IMR-90 (cell line): ENCODE measurements around the gene STAC. TPM values are rescaled to one million over a fixed set of nuclear protein-coding genes. Genes with fewer than 3 reads are reported as not detected.

Experiments used
- ATAC-seq: fragments of 200-7000 bp; cut with Tn5 transposase; 2 replicates; pipeline ENCODE4 v1.9.1; 2020; ENCODE audit warnings: low read depth, mild to moderate bottlenecking, moderate library complexity
- Bru-seq: library from RNA; stranded (reverse); fragments of 400-500 nt; gene quantifications from one replicate; lab custom pipeline; 2021; lab: Mats Ljungman, UMichigan
- BruChase-seq, 2 experiments: library from RNA; stranded (reverse); fragments of 400-500 nt; gene quantifications; one replicate each; lab custom pipeline; 2021; lab: Mats Ljungman, UMichigan
- BruUV-seq: library from RNA; stranded (reverse); fragments of 400-500 nt; replicated peaks from 2 replicates; lab custom pipeline; 2021; lab: Mats Ljungman, UMichigan
- CTCF ChIA-PET: fragments of 300-600 bp; formaldehyde crosslinking; extraction: SDS; loops from one replicate; lab custom pipeline; 2021; ENCODE audit warnings: antibody characterized with exemption; lab: Yijun Ruan, JAX
- POLR2A ChIA-PET: fragments of 300-600 bp; sonication (Branson Sonifier 250); formaldehyde crosslinking; loops from one replicate; lab custom pipeline; 2022; ENCODE audit warnings: antibody characterized with exemption; ENCODE audit not compliant: unreplicated experiment; lab: Charles Lee
- DNase-seq: peaks from one replicate; pipeline ENCODE4 v3.0.0; 2013
- H2AFZ ChIP-seq: replicated peaks from 2 replicates; pipeline ENCODE3; 2013; ENCODE audit warnings: low read length, mild to moderate bottlenecking; ENCODE audit not compliant: poor library complexity
- H2AK5ac ChIP-seq: 2 replicates; pipeline ENCODE4 v1.6.1; 2013; ENCODE audit warnings: low read depth, low read length, inconsistent platforms
- H2AK9ac ChIP-seq: replicated peaks from 2 replicates; pipeline ENCODE3; 2013; ENCODE audit warnings: mild to moderate bottlenecking, low read depth, low read length, moderate library complexity; ENCODE audit not compliant: poor library complexity
- H2BK120ac ChIP-seq: 2 replicates; pipeline ENCODE4 v1.6.1; 2013; ENCODE audit warnings: low read depth, low read length, inconsistent platforms
- H2BK15ac ChIP-seq: 3 replicates; pipeline ENCODE4 v1.6.1; 2013; ENCODE audit warnings: low read depth, low read length, inconsistent platforms
- H2BK20ac ChIP-seq: 2 replicates; pipeline ENCODE4 v1.6.1; 2013; ENCODE audit warnings: low read depth, mild to moderate bottlenecking, inconsistent platforms, low read length, moderate library complexity
- H2BK5ac ChIP-seq: 2 replicates; pipeline ENCODE4 v1.6.1; 2013; ENCODE audit warnings: mild to moderate bottlenecking, low read depth, low read length, inconsistent platforms; ENCODE audit not compliant: poor library complexity, severe bottlenecking
- H3K14ac ChIP-seq: replicated peaks from 2 replicates; pipeline ENCODE4 v1.6.1; 2013; ENCODE audit warnings: low read depth, low read length, inconsistent platforms
- H3K18ac ChIP-seq: 2 replicates; pipeline ENCODE4 v1.6.1; 2013; ENCODE audit warnings: low read depth, low read length, control low read depth
- H3K23ac ChIP-seq: 2 replicates; pipeline ENCODE4 v1.6.1; 2013; ENCODE audit warnings: low read depth, low read length, inconsistent platforms
- H3K27ac ChIP-seq: 2 replicates; pipeline ENCODE4 v1.5.1; 2013; ENCODE audit warnings: mild to moderate bottlenecking, control low read depth, low read length; ENCODE audit not compliant: insufficient read depth
- H3K27me3 ChIP-seq: 2 replicates; pipeline ENCODE4 v1.6.1; 2013; ENCODE audit warnings: low read length; ENCODE audit not compliant: control insufficient read depth, insufficient read depth
- H3K36me3 ChIP-seq: 2 replicates; pipeline ENCODE4 v1.6.1; 2013; ENCODE audit warnings: low read length, mixed read lengths; ENCODE audit not compliant: control insufficient read depth, insufficient read depth
- H3K4ac ChIP-seq: 2 replicates; pipeline ENCODE4 v1.6.1; 2013; ENCODE audit warnings: low read depth, low read length, inconsistent platforms
- H3K4me1 ChIP-seq: 2 replicates; pipeline ENCODE4 v1.6.1; 2013; ENCODE audit warnings: low read length, mixed read lengths; ENCODE audit not compliant: control insufficient read depth, insufficient read depth
- H3K4me2 ChIP-seq: 2 replicates; pipeline ENCODE4 v1.6.1; 2013; ENCODE audit warnings: low read depth, mild to moderate bottlenecking, control low read depth, low read length, moderate library complexity
- H3K4me3 ChIP-seq: 2 replicates; pipeline ENCODE4 v1.5.1; 2013; ENCODE audit warnings: low read depth, mild to moderate bottlenecking, control low read depth, low read length, moderate library complexity; ENCODE audit not compliant: insufficient read depth
- H3K56ac ChIP-seq: 2 replicates; pipeline ENCODE4 v1.6.1; 2013; ENCODE audit warnings: low read length, inconsistent platforms; ENCODE audit not compliant: insufficient read depth; ENCODE audit errors: extremely low read depth
- H3K79me1 ChIP-seq, 2 experiments: 2 replicates each; pipeline ENCODE4 v1.6.1; 2013; ENCODE audit warnings: low read length in 2 of 2, inconsistent platforms in 1 of 2, low read depth in 1 of 2
- H3K9ac ChIP-seq: 2 replicates; pipeline ENCODE4 v1.6.1; 2013; ENCODE audit warnings: low read depth, low read length, control low read depth
- H3K9me1 ChIP-seq: 2 replicates; pipeline ENCODE4 v1.6.1; 2013; ENCODE audit warnings: low read length, inconsistent platforms; ENCODE audit not compliant: insufficient read depth
- H3K9me3 ChIP-seq: 2 replicates; pipeline ENCODE4 v1.6.1; 2013; ENCODE audit warnings: low read length; ENCODE audit not compliant: control insufficient read depth, insufficient read depth
- H4K20me1 ChIP-seq: 2 replicates; pipeline ENCODE4 v1.6.1; 2013; ENCODE audit warnings: low read length, inconsistent platforms; ENCODE audit not compliant: insufficient read depth
- H4K5ac ChIP-seq: 2 replicates; pipeline ENCODE4 v1.6.1; 2013; ENCODE audit warnings: mild to moderate bottlenecking, low read depth, low read length, control low read depth
- H4K8ac ChIP-seq, 2 experiments: 2 replicates each; pipeline ENCODE4 v1.6.1; 2013; ENCODE audit warnings: low read depth in 2 of 2, low read length in 2 of 2, control low read depth in 1 of 2, inconsistent platforms in 1 of 2
- H4K91ac ChIP-seq: 2 replicates; pipeline ENCODE4 v1.6.1; 2013; ENCODE audit warnings: low read depth, low read length, inconsistent platforms; ENCODE audit not compliant: insufficient read depth
- BHLHE40 ChIP-seq: fragments of 150-350 bp; IDR thresholded peaks from 2 replicates; pipeline ENCODE4 v1.6.1; 2016; ENCODE audit warnings: mild to moderate bottlenecking, low read depth, low read length
- CEBPB ChIP-seq: IDR thresholded peaks from 2 replicates; pipeline ENCODE4 v1.6.1; 2012; ENCODE audit warnings: low read depth, low read length, improper control_type of control experiment
- CHD1 ChIP-seq: IDR thresholded peaks from 2 replicates; pipeline ENCODE4 v1.6.1; 2012; ENCODE audit warnings: low read depth, low read length, improper control_type of control experiment
- ELK1 ChIP-seq: fragments of 150-350 bp; IDR thresholded peaks from 2 replicates; pipeline ENCODE4 v1.6.1; 2016; ENCODE audit warnings: low read depth, mild to moderate bottlenecking, low read length, moderate library complexity, borderline replicate concordance
- MAFK ChIP-seq: IDR thresholded peaks from 2 replicates; pipeline ENCODE4 v1.6.1; 2012; ENCODE audit warnings: low read depth, low read length, improper control_type of control experiment
- MAZ ChIP-seq: IDR thresholded peaks from 2 replicates; pipeline ENCODE4 v1.6.1; 2012; ENCODE audit warnings: low read depth, mild to moderate bottlenecking, low read length, improper control_type of control experiment, moderate library complexity, borderline replicate concordance
- NFE2L2 ChIP-seq: fragments of 150-350 bp; IDR thresholded peaks from 2 replicates; pipeline ENCODE4 v1.6.1; 2016; ENCODE audit warnings: low read depth, mild to moderate bottlenecking, low read length
- POLR2A ChIP-seq: IDR thresholded peaks from 2 replicates; pipeline ENCODE4 v1.6.1; 2012; ENCODE audit warnings: mild to moderate bottlenecking, low read depth, low read length
- RCOR1 ChIP-seq: IDR thresholded peaks from 2 replicates; pipeline ENCODE4 v1.6.1; 2012; ENCODE audit warnings: mild to moderate bottlenecking, low read length, improper control_type of control experiment; ENCODE audit not compliant: insufficient replicate concordance
- RFX5 ChIP-seq: IDR thresholded peaks from 2 replicates; pipeline ENCODE4 v1.8.0; 2012; ENCODE audit warnings: low read depth, mild to moderate bottlenecking, low read length, moderate library complexity
- SMC3 ChIP-seq: fragments of 150-350 bp; IDR thresholded peaks from 2 replicates; pipeline ENCODE4 v1.6.1; 2016; ENCODE audit warnings: low read depth, mild to moderate bottlenecking, antibody characterized with exemption, low read length, moderate library complexity
- USF2 ChIP-seq: fragments of 150-350 bp; IDR thresholded peaks from 2 replicates; pipeline ENCODE4 v1.6.1; 2017; ENCODE audit warnings: mild to moderate bottlenecking, antibody characterized with exemption, low read length, low read depth
- WGBS, 2 experiments: methylation state at CpG; one replicate each; pipeline versions ENCODE4 v1.1.5 to v1.1.7; 2013; ENCODE audit warnings: missing lambda C conversion rate in 2 of 2; ENCODE audit not compliant: insufficient read length in 1 of 2; ENCODE audit errors: extremely low coverage in 2 of 2; 5-methylcytosine and 5-hydroxymethylcytosine counted together
- dilution Hi-C: fragments of 300-500 bp; cut with HindIII; formaldehyde crosslinking; loops from one replicate; pipeline ENCODE4 v1.14.3; 2018; ENCODE audit warnings: low sequenced_read_pairs; ENCODE audit not compliant: unreplicated experiment
- in situ Hi-C: fragments of 300-500 bp; cut with MboI; formaldehyde crosslinking; loops from 3 replicates; pipeline ENCODE4 v1.14.3; 2019; ENCODE audit warnings: low sequenced_read_pairs, inconsistent platforms, mixed read lengths
- intact Hi-C: fragments of 100-400 bp; cut with micrococcal nuclease; formaldehyde crosslinking; loops from 2 replicates; pipeline ENCODE4 v1.10.0; 2022
- long read RNA-seq: library from polyadenylated mRNA; unstranded; transcript quantifications from one replicate; pipeline ENCODE4 v2.0.0, GENCODE V29; 2021; ENCODE audit not compliant: unreplicated experiment
- polyA plus RNA-seq, 3 experiments: library from polyadenylated mRNA; depleted of rRNA; stranded (reverse); fragments of >200 nt; gene quantifications; 2 replicates each; pipeline ENCODE4 v1.2.3, GENCODE V29; 2012; ENCODE audit warnings: low replicate concordance in 1 of 3
- total RNA-seq: library from RNA; depleted of rRNA; stranded (reverse); fragments of >200 nt; gene quantifications from 2 replicates; pipeline ENCODE4 v1.2.3, GENCODE V29; 2012; rRNA removed
- TF ChIP-seq, protein P1 (sequence below): conservative IDR thresholded peaks from 2 replicates; pipeline ENCODE4 v1.5.1; 2012; ENCODE audit warnings: mild to moderate bottlenecking, low read depth, low read length, improper control_type of control experiment

Gene STAC
- 0.28 and 0.36 TPM in 2 replicates for total RNA-seq
- polyA plus RNA-seq (2012; rRNA removed) = 0.19 and 0.43 TPM in 2 replicates
- 0.11 and 0.16 TPM in 2 replicates for polyA plus RNA-seq (2012; cell fraction: cytosol; rRNA removed)
- polyA plus RNA-seq (2012; cell fraction: nucleus; rRNA removed; ENCODE audit: low replicate concordance) = 0.15 and 0.25 TPM in 2 replicates
- Bru-seq, nascent RNA = percentile 19 among the genes with signal in this experiment
- BruChase-seq, experiment 1, labeled RNA remaining after a 6-hour chase = percentile 12 among the genes with signal in this experiment
- BruChase-seq, experiment 2, labeled RNA remaining after a 2-hour chase = percentile 16 among the genes with signal in this experiment
- long read RNA-seq, partial matches to known transcripts = 0 of 2 reads
- long read RNA-seq, other reads (novel, unspliced or antisense) = 1 of 2 reads

DNA sequence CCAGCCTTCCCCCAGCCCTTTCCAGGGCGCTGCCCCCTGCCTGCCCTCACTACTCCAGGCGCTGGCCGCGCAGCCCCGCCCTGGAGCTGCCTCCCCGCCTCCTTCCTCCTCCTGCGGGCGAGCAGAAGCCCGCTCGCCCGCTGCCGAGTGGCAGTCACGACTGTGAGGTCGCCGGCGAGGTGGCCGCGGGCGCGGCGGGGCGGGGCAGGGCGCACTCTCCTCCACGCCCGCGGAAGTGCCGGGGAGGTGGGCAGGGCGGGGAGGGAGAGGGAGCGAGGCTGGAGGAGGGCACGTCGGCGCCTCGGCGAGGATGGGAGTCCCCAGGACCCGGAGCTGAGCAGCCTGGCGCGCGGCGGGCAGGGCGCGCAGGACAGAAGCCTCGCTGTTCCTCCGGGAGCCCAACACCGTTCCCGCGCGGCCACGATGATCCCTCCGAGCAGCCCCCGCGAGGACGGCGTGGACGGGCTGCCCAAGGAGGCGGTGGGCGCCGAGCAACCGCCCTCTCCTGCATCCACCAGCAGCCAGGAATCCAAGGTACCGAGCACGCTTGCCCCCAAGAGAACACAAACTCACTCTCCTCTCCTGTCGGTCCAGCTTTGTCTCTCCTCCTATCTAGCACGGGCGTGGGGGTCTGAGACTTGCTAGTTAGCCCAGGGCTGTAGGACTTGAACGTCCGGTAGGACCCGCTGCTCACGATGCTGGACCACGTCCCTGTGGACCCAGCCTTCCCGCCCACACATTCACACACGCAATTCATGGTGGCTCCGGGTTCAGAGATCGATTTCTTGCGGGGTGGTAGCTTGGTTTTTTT is at the start of gene STAC:
Gene STAC, plus strand, starts transcription at position 284 of the 811 bp plus-strand sequence. Its CDS starts 140 bp downstream, at position 424.
- Histone ChIP-seq H3K9ac (no peak within 1 kb of the TSS), H2AK5ac (no peak within 1 kb of the TSS), H3K18ac (no peak within 1 kb of the TSS), H3K79me1 (no peaks in the 10 kb centered on the region), H3K9me3 (peaks cover 2% of the 10 kb centered on the region; the same call in 1 of the 2 replicates), H4K5ac (no peak within 1 kb of the TSS), H3K14ac (no peak within 1 kb of the TSS), H3K9me1 (no peaks in the 10 kb centered on the region), H2AK9ac (no peak within 1 kb of the TSS), H3K4me1 (no peaks in the 10 kb centered on the region), H3K4ac (no peak within 1 kb of the TSS), H3K23ac (no peak within 1 kb of the TSS), H2BK5ac (no peak within 1 kb of the TSS), H4K8ac (no peak within 1 kb of the TSS), H4K20me1 (no peaks in the 10 kb centered on the region), H2BK120ac (no peak within 1 kb of the TSS), H2AFZ (peak within 1 kb of the TSS; percentile 74), H4K91ac (no peak within 1 kb of the TSS), H3K27me3 (no peaks in the 10 kb centered on the region), H3K56ac (no peak within 1 kb of the TSS), H3K36me3 (no peaks in the 10 kb centered on the region), H3K4me2 (no peak within 1 kb of the TSS), H3K27ac (no peak within 1 kb of the TSS), H3K4me3 (no peak within 1 kb of the TSS), H2BK15ac (no peak within 1 kb of the TSS), H2BK20ac (no peak within 1 kb of the TSS)
- CTCF ChIA-PET = no interaction called here
- WGBS, 2 experiments = 1% methylated on average over 25 of the region's 73 CpGs; no CpG with 5 or more reads in 1 of the 2 experiments
- in situ Hi-C loops = no loop called here
- dilution Hi-C loops = no loop called here
- ATAC-seq (peak; percentile 65), DNase-seq (no peak)
- POLR2A ChIA-PET = no interaction called here
- BruUV-seq = no TSS peak
- intact Hi-C loops = no loop called here
- TF ChIP-seq, protein P1, sequence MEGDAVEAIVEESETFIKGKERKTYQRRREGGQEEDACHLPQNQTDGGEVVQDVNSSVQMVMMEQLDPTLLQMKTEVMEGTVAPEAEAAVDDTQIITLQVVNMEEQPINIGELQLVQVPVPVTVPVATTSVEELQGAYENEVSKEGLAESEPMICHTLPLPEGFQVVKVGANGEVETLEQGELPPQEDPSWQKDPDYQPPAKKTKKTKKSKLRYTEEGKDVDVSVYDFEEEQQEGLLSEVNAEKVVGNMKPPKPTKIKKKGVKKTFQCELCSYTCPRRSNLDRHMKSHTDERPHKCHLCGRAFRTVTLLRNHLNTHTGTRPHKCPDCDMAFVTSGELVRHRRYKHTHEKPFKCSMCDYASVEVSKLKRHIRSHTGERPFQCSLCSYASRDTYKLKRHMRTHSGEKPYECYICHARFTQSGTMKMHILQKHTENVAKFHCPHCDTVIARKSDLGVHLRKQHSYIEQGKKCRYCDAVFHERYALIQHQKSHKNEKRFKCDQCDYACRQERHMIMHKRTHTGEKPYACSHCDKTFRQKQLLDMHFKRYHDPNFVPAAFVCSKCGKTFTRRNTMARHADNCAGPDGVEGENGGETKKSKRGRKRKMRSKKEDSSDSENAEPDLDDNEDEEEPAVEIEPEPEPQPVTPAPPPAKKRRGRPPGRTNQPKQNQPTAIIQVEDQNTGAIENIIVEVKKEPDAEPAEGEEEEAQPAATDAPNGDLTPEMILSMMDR = no peak
- TF ChIP-seq CEBPB (no peak), RCOR1 (no peak), POLR2A (no peak), MAZ (no peak), SMC3 (no peak), BHLHE40 (no peak), USF2 (no peak), NFE2L2 (no peak), RFX5 (no peak), MAFK (no peak), CHD1 (no peak), ELK1 (no peak)
